GM08714 (cell line): ENCODE data around the gene FGFR2.
"Not testable (repeated sequence)": the region's sequence is repeated elsewhere in the genome, so short reads cannot be mapped to it uniquely, and the experiment has no call there.

Experiments
- H3K4me3 ChIP-seq: fragments of 200-500 bp; sonication (Bioruptor generic); 2 replicates; pipeline ENCODE4 v1.5.1; 2014; ENCODE audit warnings: mild to moderate bottlenecking, low read length, inconsistent platforms
- ZNF274 ChIP-seq: IDR thresholded peaks from 2 replicates; pipeline ENCODE4 v1.6.1; 2012; ENCODE audit warnings: mild to moderate bottlenecking, low read depth, low read length

FGFR2 gene

DNA sequence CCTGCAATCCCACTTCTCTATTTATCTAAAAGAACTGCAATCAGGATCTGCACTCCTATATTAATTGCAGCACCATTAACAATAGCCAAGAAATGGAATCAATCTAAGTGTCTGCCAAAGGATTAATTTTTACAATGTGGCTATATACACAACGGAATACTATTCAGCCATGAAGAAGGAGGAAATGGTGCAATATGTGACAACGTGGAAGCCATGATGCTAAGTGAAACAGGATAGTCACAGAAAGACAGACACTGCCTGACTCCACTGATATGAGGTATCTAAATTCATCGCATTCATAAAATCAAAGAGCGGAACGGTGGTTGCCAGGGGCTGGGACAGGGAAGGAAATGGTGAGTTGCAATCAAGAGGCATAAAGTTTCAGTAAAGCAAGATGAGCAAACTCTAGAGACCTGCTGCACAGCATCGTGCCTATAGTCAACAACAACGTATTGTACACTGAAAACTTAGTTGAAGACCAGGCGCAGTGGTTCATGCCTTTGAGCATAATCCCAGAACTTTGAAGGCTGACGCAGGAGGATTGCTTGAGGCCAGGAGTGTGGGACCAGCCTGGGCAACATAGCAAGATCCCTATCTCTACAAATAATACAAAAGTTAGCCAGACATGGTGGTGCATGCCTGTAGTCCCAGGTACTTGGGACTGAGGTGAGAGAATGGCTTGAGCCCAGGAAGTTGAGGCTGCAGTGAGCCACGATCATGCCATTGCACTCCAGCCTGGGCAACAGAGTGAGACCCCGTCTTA lies 76.3 kb downstream of the FGFR2 start:
- no peak for TF ChIP-seq ZNF274
- no peak overlapping the region for H3K4me3 ChIP-seq

DNA sequence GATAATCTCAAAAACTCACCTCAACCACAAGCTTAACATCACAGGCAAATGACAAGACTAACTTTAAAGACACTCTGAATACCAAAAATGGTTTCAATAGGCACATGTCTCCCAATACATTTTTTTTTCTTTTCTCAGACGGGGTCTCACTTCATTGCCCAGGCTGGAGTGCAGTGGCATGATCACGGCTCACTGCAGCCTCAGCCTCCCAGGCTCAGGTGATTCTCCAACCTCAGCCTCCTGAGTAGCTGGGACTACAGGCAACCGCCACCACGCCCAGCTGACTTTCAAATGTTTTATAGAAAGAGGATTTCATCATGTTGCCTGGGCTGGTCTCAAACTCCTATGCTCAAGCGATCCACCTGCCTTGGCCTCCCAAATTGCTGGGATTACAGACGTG lies 77.7 kb downstream of the FGFR2 start:
- not testable (repeated sequence) for H3K4me3 ChIP-seq

DNA sequence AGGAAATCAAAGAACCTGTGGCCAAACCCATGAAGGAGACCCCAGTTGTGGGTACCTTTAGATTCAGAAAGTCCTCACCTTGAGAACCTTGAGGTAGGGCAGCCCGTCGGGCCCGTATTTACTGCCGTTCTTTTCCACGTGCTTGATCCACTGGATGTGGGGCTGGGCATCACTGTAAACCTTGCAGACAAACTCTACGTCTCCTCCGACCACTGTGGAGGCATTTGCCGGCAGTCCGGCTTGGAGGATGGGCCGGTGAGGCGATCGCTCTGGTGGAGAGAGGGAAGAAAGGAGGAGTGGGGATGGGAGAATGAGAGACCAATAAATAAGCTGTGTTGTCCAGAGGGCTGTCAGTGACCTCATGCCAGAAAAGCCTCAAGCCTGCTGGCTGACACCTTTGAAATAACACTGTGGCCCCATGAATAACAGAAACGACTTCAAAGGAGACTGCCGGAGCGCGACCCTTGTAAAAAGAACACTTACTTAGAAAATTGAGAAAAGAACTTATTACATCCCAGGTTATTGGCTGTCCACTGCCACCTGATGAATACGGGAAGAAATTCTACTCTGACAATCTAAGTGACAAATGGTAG lies 78.2 kb downstream of the FGFR2 start:
- TF ChIP-seq ZNF274 = no peak
- H3K4me3 ChIP-seq = no peak overlapping the region

DNA sequence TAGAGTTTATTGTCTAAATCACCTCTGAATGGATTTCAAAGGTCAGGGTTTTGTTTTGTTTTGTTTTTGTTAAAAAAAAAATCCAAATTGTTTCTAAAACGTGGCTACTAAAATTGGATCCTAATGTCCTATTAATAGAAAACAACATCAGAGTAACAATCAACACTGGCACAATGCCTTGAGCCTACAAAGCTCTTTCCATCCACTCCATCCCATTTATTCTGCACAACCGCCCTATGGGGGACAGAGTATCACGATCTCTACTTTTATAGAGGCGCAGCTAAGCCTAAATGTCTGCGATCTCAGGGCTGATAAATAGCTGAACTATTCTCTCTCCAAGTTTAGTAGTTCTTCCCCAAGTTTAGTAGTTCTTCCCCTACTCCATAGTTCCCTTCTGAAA lies 78.8 kb downstream of the FGFR2 start:
- no peak for TF ChIP-seq ZNF274
- no peak overlapping the region for H3K4me3 ChIP-seq

DNA sequence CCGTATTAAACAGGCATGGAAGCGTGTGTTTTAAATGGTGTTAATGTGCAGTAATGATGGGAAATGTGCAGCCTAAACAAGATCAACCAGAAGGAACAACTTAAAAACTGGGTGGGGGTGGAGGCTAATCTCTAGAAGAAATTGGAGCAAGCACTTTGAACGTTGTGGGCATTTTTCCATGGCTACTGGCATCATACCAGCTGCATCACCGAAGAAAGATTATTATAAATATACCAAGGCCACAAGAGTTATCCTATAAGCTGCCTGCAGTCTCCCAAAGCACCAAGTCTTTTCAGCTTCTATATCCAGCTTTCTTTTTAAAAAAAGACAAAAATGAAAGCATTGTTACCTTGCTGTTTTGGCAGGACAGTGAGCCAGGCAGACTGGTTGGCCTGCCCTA lies 79.9 kb downstream of the FGFR2 start:
- no peak for TF ChIP-seq ZNF274
- H3K4me3 ChIP-seq = no peak overlapping the region

DNA sequence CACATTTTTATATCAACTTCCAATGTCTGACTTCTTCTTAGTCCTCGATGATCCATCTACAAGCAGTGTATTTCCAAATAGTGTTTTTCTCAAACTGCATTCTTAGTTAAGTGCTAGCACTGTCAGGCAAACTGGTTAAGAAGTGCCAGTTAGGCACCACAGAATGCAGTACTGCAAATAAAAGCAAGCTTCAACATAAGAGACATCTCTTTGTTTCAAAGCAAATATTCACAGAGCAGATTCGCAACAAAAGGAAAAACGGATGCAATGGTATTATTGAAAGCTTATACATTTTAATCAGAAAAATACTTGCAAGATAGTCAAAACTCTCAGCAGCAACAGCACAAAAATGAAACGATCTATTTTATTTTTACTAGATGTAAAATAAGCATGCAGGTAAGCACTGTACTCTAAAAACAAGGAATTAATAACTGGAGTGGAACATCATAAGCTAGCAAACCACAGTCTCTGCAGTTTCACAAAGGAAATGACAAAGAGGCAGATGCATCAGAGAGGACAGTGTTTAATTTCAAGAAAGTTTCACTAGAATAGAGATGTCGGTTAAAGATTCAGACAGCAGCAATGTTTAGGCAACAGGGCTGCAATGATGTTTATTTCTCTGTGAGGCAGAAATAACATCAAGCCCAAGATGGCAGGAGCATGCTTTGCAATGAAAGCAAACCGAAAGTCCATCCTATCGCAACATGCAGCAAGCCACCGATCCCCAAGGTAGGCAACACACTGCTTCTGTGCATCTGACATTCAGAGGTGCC lies 82.0 kb downstream of the FGFR2 start:
- H3K4me3 ChIP-seq = peak overlapping the region; percentile 43; the same call in 1 of the 2 replicates
- TF ChIP-seq ZNF274 = no peak

DNA sequence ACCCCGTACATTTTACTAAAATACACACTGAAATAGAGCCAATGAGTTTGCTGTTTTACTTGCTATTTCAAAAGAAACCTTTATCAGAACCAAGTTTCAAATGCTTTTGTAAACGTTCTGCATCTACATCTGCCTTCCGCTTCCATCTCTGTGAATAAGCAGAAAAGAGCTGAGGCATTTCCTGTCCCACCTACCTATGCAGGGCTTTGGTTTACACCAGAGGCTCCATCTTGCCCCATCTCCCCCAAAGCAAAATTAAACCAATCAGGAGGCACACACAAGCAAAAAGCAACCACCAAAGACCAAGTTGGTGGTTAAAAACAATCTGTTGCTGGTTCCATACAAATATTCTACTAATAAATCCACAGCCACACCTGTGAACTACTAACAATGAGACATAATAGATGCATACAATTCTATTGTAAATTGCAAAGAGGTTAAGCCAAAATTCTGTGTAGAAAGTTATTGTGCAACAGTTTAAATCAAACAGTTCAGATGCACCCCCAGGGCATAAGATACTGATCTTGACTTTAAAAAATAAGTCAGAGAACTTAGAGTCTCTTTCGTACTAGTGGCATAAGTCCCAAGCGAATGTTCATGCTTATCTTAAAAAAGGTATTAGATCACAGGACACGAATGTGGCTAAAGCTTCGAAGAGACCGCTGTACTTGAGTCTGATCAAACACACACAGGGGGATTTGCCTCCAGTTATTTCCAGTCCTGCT lies 83.9 kb downstream of the FGFR2 start:
- no peak for TF ChIP-seq ZNF274
- H3K4me3 ChIP-seq = no peak overlapping the region

DNA sequence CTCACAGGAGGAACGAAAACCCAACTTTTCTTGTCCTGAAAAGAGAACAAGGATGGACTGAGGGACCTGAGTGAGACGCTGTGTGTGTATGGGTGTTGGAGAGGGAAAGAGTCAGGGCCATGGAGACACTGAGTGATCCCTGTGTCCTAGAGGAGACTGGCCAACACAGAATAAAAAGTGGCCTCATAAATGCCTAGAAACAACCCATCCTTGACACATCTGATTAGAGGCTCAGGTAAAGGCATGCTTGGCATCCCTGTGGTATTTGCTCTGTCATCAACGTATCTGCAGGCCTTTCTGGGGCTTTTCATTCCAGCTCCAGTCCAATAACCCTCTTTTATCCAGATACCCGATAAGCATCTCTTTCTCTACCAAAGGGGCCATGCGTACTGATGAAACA lies 86.3 kb downstream of the FGFR2 start:
- TF ChIP-seq ZNF274 = no peak
- H3K4me3 ChIP-seq = no peak overlapping the region

DNA sequence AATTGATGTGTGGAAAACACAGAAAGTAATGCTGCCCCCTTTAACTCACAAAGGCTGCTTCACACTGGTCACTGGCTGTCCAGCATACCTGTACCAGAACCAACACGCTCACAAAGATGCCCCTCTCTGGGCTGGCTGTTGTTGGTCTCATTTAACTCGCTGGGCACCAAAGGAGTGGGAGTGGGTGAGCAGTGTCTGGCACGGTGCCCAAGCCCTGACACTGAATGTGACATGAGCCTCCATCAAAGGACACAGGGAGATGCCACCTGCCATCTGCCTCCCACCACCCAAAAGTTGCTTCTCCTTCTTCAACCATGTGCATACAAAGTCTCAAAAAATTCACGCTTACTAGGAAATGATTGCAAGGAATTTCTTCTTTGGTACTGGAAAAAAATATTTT lies 86.8 kb downstream of the FGFR2 start:
- no peak for TF ChIP-seq ZNF274
- H3K4me3 ChIP-seq = no peak overlapping the region

DNA sequence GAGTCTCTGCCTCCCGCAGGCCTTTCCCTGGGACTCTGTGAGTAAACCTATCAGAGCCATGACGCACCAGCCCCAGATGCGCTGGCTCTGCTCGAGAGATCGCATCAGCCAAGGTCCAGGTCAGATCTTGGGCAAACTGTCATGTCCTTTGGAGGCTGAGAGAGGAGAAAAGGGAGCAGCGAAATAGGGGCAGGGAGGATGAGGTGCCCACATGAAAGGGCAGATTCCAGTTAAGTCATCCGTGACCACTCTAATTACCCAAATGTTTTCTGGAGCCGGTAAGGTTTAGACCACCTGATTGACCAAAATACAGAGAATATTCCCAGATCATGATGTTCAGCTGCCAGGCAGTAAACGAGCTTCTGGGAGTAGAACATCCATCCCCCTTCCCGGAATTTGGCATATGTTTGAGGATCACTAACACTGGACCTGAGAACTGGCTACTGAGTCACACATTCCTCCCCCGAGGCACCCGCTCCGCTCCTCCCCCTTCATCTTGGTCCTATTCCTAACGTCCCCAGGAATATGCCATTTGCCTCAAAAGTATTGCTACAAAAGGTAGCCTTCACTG lies 88.0 kb downstream of the FGFR2 start:
- TF ChIP-seq ZNF274 = no peak
- no peak overlapping the region for H3K4me3 ChIP-seq

DNA sequence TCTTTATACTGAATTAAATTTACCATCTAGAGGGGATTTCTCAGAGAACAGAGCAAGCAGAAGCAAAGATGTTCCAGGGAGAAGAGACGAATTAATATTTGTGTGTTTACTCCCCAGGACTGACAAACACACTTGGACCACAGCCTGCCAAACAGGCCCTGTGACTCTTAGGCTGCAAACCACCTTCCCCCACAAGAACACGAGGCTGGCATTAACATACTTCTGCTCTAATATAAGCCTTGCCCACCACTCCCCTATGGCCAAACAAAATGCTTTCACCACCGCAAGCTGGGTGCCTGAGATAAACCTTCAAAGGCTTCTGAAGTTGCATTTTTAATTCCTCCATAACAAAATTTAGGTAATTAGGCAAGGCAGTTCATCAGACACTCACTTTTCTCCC lies 88.4 kb downstream of the FGFR2 start:
- no peak overlapping the region for H3K4me3 ChIP-seq
- no peak for TF ChIP-seq ZNF274

DNA sequence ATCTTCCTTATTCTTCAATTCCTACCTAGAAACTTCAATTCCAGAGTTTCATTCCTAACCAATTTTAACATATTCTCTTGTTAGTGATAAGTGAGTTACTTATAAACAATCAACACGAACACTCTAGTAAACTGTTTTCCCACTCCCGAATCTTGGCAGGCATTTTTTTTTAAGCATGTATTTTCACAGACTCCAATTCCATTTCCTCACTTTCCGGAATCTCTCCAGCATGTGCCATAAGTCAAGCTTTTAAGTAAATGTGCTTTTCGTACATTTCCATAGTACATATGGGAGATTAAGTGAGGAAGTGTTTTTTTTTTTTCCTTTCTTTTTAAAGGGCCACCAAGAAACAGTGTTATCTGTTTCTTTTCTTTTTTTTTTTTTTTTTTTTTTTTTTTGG lies 89.1 kb downstream of the FGFR2 start:
- no peak overlapping the region for H3K4me3 ChIP-seq
- TF ChIP-seq ZNF274 = no peak

DNA sequence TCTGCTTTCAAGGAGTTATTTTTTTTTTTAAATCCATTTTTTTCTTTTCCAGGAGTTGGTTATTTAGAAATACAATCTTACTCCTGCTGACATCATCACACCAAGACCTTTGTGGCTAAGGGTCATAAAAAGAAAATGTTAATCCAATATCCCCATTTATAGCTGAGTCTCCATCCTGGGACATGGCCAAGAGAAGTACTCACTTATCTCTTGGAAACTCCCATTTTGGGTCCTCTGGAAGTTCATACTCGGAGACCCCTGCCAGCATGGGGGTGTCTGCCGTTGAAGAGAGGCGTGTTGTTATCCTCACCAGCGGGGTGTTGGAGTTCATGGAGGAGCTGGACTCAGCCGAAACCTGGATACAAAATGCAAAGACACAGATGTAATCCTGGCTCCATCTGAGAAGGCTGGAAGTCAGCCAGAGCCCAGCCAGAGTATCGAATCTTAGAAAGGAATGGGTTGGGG lies 94.6 kb downstream of the FGFR2 start:
- TF ChIP-seq ZNF274 = no peak
- H3K4me3 ChIP-seq = no peak overlapping the region

DNA sequence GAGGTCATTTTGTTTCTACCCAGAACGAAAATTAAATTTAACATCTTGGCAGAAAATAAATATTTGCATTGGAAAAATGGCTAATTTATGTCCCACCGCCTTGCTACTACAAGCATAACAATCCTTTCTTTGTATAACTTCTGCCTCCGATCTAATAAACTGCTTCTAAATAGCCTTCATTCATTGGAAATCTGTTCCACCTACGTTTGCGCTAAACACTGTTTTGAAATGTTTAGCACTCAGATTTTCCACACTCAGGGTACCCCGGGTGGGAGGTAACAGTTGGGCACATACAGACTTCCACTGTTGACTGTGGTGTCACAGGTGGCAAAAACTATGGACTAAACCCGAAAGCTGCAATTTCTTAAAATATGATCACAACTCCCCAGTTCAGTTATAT lies 96.4 kb downstream of the FGFR2 start:
- TF ChIP-seq ZNF274 = no peak
- H3K4me3 ChIP-seq = no peak overlapping the region
